ENCODE measurements around the gene BRD1. TPM values are rescaled to one million over a fixed set of nuclear protein-coding genes. Genes with fewer than 3 reads are reported as not detected.

Gene BRD1
- total RNA-seq, 1 experiment from 2014 or later = 19.1 TPM

DNA sequence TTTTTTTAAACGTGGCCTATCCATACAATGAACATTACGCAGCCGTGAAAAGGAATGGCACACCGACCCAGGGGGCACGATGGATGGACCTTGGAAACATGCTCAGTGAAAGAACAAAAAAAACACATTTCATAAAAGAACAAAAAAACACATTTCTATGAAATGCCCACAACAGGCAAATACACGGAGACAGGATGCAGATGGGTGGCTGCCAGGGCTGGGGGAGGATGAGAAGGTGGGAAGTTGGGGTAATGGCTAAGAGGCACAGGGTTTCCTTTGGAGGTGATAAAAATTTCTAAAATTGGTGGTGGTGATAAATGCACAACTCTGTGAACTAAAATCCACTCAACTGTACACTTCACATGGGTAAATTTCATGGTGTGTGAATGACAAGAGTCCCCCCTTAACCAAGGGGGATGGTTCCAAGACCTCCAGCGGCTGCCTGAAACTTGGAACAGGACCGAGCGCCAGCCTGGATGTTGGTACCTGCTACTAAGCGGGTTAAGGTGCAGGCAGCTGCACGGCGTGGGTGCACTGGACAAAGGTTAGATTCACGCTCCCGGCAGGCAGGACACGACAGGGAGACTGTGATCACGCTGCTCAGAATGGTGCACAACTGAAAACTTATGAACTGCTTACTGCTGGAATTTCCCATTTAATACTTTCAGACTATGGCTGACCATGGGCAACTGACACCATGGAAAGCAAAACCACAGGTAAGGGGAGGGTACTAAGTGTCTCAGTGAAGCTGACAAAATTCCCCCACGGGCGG, 16.5 kb downstream of the BRD1 start:
- Histone ChIP-seq H3F3A (ENCODE audit: low read length, unreplicated experiment) (no peaks in the 10 kb centered on the region), H3K4me1 (ENCODE audit: insufficient read depth, low read length) (peaks cover 13% of the 10 kb centered on the region), H3K9me2 (replicated peaks; ENCODE audit: low read length) (no peaks in the 10 kb centered on the region), H3K36me3 (ENCODE audit: low read depth, low read length) (0 out of 2 replicates have a peak, but pooled peaks cover 2% of the 10 kb centered on the region), H3K4me3 (ENCODE audit: low read length) (no peak overlapping the region), H3K79me2 (ENCODE audit: low read length) (peaks cover 98% of the 10 kb centered on the region), H3K9ac (ENCODE audit: low read length) (no peak overlapping the region), H4K20me1 (ENCODE audit: low read length) (peaks cover 58% of the 10 kb centered on the region; the same call in 1 of the 2 replicates), H2AFZ (ENCODE audit: low read length) (no peak overlapping the region), H3K9me3 (ENCODE audit: low read length) (no peaks in the 10 kb centered on the region), H3K27ac (ENCODE audit: low read length) (no peak overlapping the region), H3K27me3 (ENCODE audit: low read length) (no peaks in the 10 kb centered on the region), H3K4me2 (ENCODE audit: low read length) (no peak overlapping the region)
- POLR2A ChIA-PET (ENCODE audit: unreplicated experiment) = no interaction called here
- DNase-seq (no peak), ATAC-seq (no peak)
- TF ChIP-seq EZH2 (IDR thresholded peaks at IDR 0.05; ENCODE audit: low read length, unreplicated experiment) (no peak), EZH2phosphoT487 (IDR thresholded peaks at IDR 0.05; ENCODE audit: borderline replicate concordance, low read length) (no peak), CTCF (conservative IDR thresholded peaks at IDR 0.05; ENCODE audit: low read depth, low read length) (no peak)
- BruUV-seq (replicated peaks) = no TSS peak
- CTCF ChIA-PET = no interaction called here
- intact Hi-C loops (cut with micrococcal nuclease) = no loop called here

GRCh38 chr22:49810363-49811019, 17.2 kb downstream of the BRD1 start:
- 0 out of 2 replicates have a peak, but pooled peaks cover 2% of the 10 kb centered on the region for H3K36me3 ChIP-seq (ENCODE audit: low read depth, low read length)
- H3K9ac ChIP-seq (ENCODE audit: low read length) = no peak overlapping the region
- no peaks in the 10 kb centered on the region for H3K9me3 ChIP-seq (ENCODE audit: low read length)
- no peak overlapping the region for H3K27ac ChIP-seq (ENCODE audit: low read length)
- no peaks in the 10 kb centered on the region for H3K27me3 ChIP-seq (ENCODE audit: low read length)
- H3K9me2 ChIP-seq (replicated peaks; ENCODE audit: low read length) = no peaks in the 10 kb centered on the region
- BruUV-seq (replicated peaks) = no TSS peak
- H3F3A ChIP-seq (ENCODE audit: low read length, unreplicated experiment) = no peaks in the 10 kb centered on the region
- DNase-seq (no peak), ATAC-seq (no peak)
- H3K4me2 ChIP-seq (ENCODE audit: low read length) = no peak overlapping the region
- H4K20me1 ChIP-seq (ENCODE audit: low read length) = peaks cover 55% of the 10 kb centered on the region; the same call in 1 of the 2 replicates
- intact Hi-C loops (cut with micrococcal nuclease) = no loop called here
- CTCF ChIA-PET = no interaction called here
- no peak overlapping the region for H2AFZ ChIP-seq (ENCODE audit: low read length)
- no peak for TF ChIP-seq CTCF (conservative IDR thresholded peaks at IDR 0.05; ENCODE audit: low read depth, low read length)
- POLR2A ChIA-PET (ENCODE audit: unreplicated experiment) = no interaction called here
- H3K4me3 ChIP-seq (ENCODE audit: low read length) = no peak overlapping the region
- peaks cover 6% of the 10 kb centered on the region for H3K4me1 ChIP-seq (ENCODE audit: insufficient read depth, low read length)
- peaks cover 98% of the 10 kb centered on the region for H3K79me2 ChIP-seq (ENCODE audit: low read length)
